22Rv1 (cell line): ENCODE measurements around the gene PSG11.
"Not testable (repeated sequence)": the region's sequence is repeated elsewhere in the genome, so short reads cannot be mapped to it uniquely, and the experiment has no call there.

Experiments used
- H3K27ac ChIP-seq: fragments of 450-650 bp; 2 replicates; pipeline ENCODE4 v1.5.1; 2017
- CTCF ChIP-seq: fragments of 450-650 bp; IDR thresholded peaks from 2 replicates; pipeline ENCODE4 v1.5.1; 2017; ENCODE audit warnings: mild to moderate bottlenecking
- ZFX ChIP-seq: fragments of 450-650 bp; IDR thresholded peaks from 2 replicates; pipeline ENCODE4 v1.6.1; 2017; ENCODE audit warnings: antibody characterized with exemption, borderline replicate concordance

The PSG11 gene

GRCh38 chr19:43019588-43019987 lies 6.7 kb downstream of the PSG11 start:
- not testable (repeated sequence) for H3K27ac ChIP-seq
- TF ChIP-seq CTCF = peak; percentile 13; the same call in 1 of the 2 replicates

DNA sequence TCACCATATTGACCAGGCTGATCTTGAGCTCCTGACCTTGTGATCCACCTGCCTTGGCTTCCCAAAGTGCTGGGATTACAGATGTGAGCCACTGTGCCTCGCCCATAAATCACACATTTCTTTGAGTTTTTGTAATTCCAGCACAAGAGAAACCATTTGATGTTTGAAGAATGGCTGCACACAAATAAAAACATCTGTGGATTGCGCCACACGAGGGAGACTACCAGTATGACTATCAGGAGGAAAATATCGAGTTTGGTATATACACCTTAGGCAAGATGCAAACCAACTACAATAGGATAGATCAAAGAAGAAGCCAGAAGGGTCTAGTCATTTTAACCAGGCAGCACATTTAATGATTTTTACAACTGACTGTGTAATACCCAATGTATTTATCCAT lies 20.4 kb downstream of the PSG11 start:
- not testable (repeated sequence) for H3K27ac ChIP-seq

DNA sequence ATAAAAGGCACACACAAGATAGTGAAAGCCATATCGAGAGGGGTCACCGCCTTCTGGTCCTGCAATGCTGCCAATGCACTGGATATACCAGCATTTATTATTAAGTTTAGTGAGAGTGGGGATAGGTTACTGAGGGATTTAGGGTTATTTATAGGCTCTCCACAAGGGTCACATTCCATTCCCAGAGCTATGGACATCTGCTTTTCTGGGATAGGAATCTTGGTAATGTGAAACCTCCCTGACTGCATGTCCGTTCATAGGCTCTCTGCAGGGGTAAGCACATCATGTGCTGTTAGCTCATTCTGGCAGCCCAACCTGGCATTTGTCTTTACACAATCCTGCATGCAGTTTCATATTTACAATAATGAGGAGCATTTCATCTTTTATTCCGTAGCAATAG lies 21.4 kb downstream of the PSG11 start:
- not testable (repeated sequence) for H3K27ac ChIP-seq

GRCh38 chr19:43003634-43004033 lies 22.6 kb downstream of the PSG11 start:
- H3K27ac ChIP-seq = not testable (repeated sequence)

- H3K27ac ChIP-seq = not testable (repeated sequence)
Measured at GRCh38 chr19:43002948-43003347, 23.3 kb downstream of the PSG11 start.

- not testable (repeated sequence) for H3K27ac ChIP-seq
Measured at GRCh38 chr19:42996161-42996560, 30.1 kb downstream of the PSG11 start.

- not testable (repeated sequence) for H3K27ac ChIP-seq
Measured at GRCh38 chr19:42992029-42992604, 34.2 kb downstream of the PSG11 start.

GRCh38 chr19:42989851-42990250 lies 36.4 kb downstream of the PSG11 start:
- TF ChIP-seq ZFX (no peak), CTCF (no peak)
- H3K27ac ChIP-seq = no peak overlapping the region

DNA sequence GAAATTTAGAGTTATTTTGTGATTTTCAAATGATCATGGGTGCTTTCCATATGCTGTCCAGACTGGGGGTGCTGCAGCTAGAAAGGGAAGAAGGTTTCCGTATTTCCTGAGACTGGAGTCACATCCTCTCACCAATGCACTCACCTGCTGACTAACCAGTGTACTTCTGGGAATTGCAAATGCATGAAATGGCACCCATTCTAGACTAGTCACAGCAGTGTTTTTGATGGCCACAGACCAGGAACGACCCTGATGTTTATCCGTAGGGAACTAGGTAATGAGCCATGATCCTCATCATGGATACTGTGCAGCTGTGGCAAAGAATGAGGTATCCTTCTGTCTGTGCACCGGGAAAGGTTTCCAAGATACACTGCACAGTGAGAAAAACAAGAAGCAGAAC lies 37.1 kb downstream of the PSG11 start:
- H3K27ac ChIP-seq = not testable (repeated sequence)

GRCh38 chr19:42988206-42988605 lies 38.1 kb downstream of the PSG11 start:
- not testable (repeated sequence) for H3K27ac ChIP-seq

DNA sequence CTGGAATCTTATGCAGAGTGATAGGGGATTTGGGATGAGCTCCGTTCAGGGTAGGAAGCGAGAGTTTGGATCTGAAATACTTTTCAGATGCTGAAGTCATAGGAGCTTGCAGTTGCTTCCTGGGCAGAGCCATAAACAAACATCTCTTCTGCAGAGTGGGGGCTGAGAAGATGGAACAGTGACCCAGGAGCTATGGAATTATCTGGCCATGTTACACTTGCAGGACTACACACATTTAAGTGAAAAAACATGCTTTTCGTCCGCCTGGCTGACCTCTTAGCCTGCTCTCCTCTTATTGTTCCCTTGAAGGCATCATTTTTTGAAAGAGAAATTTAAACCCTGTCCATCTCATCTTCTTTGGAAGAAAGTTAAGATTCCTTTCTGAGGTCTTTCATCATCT lies 40.7 kb downstream of the PSG11 start:
- TF ChIP-seq CTCF (no peak), ZFX (no peak)
- H3K27ac ChIP-seq = no peak overlapping the region

- not testable (repeated sequence) for H3K27ac ChIP-seq
Measured at GRCh38 chr19:42982111-42982510, 44.2 kb downstream of the PSG11 start.

DNA sequence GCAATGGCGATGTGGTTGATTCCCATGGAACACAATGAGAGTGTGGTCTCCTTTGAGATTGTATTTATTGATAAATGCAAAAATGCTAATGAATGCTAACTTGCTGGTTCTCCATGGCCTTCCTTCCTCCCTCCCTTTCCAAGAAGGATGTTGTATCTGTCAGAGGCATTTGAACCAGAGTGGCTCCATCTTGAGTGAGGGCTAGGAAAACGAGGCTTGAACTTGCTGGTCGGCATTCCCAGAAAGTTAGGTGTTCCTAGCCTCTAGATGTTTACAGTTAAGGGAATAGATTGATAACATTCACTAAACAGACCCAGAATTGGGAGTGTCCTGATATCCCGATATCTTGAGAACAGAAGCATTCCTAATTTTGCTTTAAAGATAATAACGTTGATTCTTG lies 54.8 kb downstream of the PSG11 start:
- not testable (repeated sequence) for H3K27ac ChIP-seq

GRCh38 chr19:42965176-42965575 lies 61.1 kb downstream of the PSG11 start:
- no peak overlapping the region for H3K27ac ChIP-seq
- no peak for TF ChIP-seq ZFX
- TF ChIP-seq CTCF = no peak
